NCI-H526 treated with DMSO at 0.1 percent for 48 hours (cell line): ENCODE data around the gene C1QTNF7.

ENCODE experiments used
- DNase-seq: peaks from one replicate; lab custom pipeline; 2025; lab: John Stamatoyannopoulos, UW

The C1QTNF7 gene

DNA sequence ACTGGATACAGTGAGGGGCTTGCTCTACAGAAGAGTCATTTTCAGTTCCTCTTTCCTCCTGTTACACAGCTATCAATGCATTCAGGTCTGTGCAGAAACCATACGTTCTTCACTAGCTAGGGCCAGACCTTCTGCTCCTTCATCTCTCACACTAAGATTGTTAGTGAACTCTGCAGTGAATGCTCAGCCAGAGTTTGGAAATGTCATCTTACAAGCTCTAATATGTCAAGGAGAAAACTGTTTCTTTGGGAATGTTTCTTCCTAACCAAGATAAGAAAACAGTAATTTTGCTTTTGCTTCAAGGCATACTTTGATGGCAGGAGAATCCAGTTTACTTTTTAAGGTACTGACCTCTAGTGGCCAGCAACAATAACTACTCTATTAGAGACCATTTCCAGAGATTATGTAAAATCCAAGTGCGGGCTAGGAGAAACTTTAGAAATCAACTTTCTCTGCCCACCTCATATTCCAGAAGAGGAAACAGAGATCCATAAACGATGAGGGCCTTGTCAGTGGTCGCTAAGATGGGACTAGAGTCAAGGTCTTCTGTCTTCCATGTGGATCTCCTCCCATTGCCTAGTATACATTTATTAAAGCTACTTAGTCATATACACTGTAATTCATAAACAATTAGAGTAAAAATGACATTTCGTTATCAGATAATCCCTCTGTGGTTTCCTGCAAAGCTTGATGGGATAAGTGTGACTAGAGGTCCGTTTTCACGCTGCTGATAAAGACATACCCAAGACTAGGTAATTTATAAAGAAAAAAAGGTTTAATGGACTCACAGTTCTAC, 29.8 kb downstream of the C1QTNF7 start:
- peak; percentile 5 for DNase-seq

GRCh38 chr4:15458616-15459015, 30.8 kb downstream of the C1QTNF7 start:
- no peak for DNase-seq

DNA sequence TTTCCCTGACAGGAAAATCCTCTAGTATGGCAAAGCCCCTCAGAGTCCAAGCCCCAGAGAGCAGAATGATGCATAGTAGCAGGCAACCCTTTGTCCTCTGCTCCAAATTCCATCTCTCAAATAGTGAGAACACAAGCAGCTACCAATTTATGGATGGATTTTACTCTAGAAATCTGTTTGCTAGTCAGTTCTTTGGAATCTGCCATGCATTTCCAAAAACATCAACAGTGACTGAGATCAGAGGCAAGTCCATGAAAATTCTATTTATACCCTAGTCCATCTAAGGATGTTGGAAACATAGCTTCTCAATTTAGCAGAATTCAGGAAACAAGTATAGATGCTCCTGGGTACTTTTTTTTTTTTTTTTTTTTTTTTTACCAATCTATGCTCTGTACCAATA, 31.9 kb downstream of the C1QTNF7 start:
- DNase-seq, result no peak

GRCh38 chr4:15466596-15466995, 38.8 kb downstream of the C1QTNF7 start:
- DNase-seq, result no peak

DNA sequence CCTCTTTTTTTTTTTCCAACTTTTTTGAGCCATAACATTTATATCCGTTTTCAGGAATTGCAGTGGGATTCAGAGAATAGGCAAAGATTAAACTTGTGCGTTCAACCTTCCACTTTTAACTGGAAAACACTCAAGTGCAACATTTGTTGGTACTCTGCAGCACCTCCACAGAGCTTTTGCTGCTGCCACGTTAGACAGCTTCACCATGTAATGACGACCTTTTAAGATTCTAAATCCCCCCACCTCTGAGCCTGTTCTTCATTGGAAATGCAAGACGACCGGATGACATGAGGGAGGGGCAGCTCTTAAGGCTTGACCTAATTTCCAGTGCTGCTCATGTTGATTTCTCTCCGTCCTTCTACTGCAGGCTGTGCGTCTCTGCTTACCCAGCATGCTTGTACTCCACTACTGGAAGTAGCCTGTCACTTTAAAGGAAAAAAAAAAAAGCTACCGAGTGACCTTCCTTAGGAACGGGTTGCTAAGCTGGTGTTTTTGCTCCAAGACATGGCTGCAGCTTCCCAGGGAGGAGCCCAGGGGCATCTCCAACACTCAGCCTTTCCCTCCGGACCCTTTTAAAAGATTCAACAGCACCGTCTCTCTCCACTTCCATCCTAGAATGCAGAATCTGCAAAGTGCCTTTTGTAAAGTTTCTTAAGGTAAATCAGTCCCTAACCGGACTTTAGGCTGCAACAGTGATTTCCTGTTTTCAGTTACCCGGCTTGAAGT, 41.7 kb downstream of the C1QTNF7 start, which contains the start of gene CC2D2A:
Gene CC2D2A (plus strand): TSS at position 481 of the 726 bp plus-strand sequence. CDS start 6,051 bp downstream, outside the sequence.
- no peak for DNase-seq

- DNase-seq, result no peak
These were observed 42.3 kb downstream of the C1QTNF7 start for GRCh38 chr4:15470128-15470475.

- DNase-seq, result no peak
These were observed 48.6 kb downstream of the C1QTNF7 start for GRCh38 chr4:15476396-15476795.

- DNase-seq, result no peak
These were observed 50.9 kb downstream of the C1QTNF7 start for GRCh38 chr4:15478724-15479088.

- peak; percentile 64 for DNase-seq
These were observed 51.5 kb downstream of the C1QTNF7 start for GRCh38 chr4:15479089-15479912.

- no peak for DNase-seq
These were observed 52.0 kb downstream of the C1QTNF7 start for GRCh38 chr4:15479913-15480185.

- DNase-seq, result no peak
These were observed 54.3 kb downstream of the C1QTNF7 start for GRCh38 chr4:15481961-15482745.

DNA sequence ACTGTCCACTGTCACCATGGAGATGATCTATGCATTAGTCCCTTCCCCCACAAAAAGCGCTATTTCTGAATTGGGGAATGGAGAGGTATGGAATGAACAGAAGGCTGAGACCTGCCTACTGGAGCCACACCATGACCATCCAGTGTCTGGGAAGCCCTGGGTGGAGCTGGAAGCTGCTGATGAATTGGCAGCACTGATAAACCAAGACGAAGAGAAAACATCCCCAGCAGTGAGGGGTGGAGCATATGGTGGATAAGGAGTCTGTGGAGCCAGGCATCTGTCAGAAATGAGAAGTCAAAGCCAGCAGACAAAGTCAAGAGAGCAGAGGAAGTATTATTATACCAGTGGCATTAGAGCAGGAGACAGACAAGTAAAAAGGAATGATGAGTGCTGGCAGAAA, 55.0 kb downstream of the C1QTNF7 start:
- DNase-seq, result no peak

DNA sequence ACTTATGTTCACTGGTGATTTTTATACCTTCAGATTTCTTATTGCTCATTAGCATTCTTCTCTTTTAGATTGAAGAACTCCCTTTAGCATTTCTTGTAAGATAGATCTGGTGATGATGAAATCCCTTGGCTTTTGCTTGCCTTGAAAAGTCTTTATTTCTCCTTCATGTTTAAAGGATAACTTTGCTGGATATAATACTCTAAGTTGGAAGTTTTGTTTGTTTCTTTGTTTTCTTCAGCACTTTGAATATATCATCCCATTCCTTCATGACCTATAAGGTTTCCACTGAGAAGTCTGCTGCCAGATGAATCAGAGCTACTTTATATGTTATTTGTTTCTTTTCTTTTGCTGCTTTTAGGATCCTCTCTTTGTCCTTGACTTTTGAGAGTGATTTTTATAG, 60.3 kb downstream of the C1QTNF7 start:
- DNase-seq, result no peak

DNA sequence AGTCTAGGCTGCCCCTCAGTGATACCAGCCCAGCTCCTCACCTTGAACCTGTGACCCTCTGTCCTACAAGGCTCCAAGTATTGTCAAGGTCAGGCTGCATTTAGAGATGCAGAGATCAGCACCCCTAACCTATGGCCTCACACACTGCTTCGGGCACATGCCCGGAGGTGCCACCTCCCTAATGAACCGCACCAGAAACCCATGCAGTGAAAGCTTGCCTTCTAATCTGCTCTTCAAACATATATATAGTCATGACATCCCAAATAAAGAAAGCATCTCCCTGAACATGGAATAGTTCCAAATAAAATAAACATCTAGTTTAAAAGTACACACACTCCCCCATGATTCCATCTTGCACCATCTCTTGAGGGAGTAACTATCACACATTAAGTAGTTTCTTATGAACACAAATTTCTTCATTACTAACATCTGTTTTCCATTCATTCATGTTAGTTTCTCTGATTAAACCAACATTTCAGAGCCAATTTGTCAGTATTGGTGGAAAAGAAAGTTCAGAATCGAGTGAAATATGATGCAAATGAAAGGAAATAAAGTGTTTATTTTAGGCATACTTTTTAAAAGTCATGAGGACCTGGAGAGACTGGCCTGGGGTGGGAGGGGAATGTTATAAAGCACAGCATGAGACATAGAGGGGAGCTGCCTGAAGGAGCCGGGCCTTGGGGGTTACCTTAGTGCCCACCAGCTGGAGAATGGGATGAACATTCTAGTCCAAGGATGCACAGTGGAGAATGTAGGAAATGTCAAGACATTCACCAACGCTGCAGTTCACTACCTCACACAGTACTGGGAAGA, 61.0 kb downstream of the C1QTNF7 start:
- no peak for DNase-seq

DNA sequence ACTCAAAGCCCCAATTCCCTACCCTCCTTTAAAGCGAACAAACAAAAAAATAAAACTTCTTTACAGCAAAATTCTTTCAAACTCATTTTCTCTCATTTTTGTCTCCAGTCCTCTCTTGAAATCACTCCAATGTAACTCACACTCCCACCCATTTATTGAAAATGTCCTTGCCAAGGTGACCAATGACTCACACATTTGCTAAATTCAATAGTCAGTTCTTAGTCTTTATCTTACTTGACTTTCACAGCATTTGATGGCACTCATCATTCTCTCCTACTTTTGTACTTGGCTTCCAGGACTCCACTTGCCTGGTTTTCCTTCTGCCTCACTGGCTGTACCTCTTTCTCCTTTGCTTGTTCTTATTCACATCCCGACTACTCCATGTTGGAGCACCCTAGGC, 61.7 kb downstream of the C1QTNF7 start:
- no peak for DNase-seq

DNA sequence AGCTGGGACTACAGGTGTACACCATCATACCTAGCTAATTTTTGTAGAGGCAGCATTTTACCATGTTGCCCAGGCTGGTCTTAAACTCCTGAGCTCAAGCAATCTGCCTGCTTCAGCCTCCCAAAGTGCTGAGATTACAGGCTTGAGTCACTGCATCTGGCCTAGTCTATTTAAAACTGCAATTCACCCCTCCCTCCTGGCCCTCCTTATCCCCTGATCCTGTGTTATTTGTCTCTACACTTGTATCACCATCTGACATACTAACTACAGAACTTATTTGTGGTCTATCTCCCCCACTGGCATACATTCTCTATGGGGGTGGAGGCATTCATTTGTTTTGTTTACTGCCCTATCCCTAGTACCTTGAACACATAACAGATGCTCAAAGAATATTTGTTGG, 65.6 kb downstream of the C1QTNF7 start:
- no peak for DNase-seq

- DNase-seq, result no peak
These were observed 67.8 kb downstream of the C1QTNF7 start for GRCh38 chr4:15495621-15496020.
